MCF 10A (cell line): ENCODE measurements around the gene PNMA8C. TPM values are rescaled to one million over a fixed set of nuclear protein-coding genes. Genes with fewer than 3 reads are reported as not detected.

Experiments
- BruUV-seq: library from RNA; stranded (reverse); fragments of 400-500 nt; replicated peaks from 2 replicates; lab custom pipeline; 2021; lab: Mats Ljungman, UMichigan
- CTCF ChIA-PET: fragments of 300-600 bp; sonication (Branson Sonifier 250); formaldehyde crosslinking; extraction: SDS; loops from one replicate; lab custom pipeline; 2021; ENCODE audit warnings: antibody characterized with exemption, inconsistent platforms; lab: Yijun Ruan, JAX
- POLR2A ChIA-PET: fragments of 300-600, 350-650 bp; sonication (Branson Sonifier 250); formaldehyde crosslinking; extraction: SDS; loops from one replicate; lab custom pipeline; 2020; ENCODE audit warnings: antibody characterized with exemption, inconsistent platforms; lab: Yijun Ruan, JAX
- DNase-seq: peaks from one replicate; pipeline ENCODE4 v3.0.0-alpha.2; 2018; ENCODE audit not compliant: unreplicated experiment
- H3K27ac Mint-ChIP-seq: one replicate; pipeline ENCODE4 v1.8.0; 2022; ENCODE audit warnings: mild to moderate bottlenecking, low read depth, mixed read lengths; ENCODE audit not compliant: unreplicated experiment
- H3K27me3 Mint-ChIP-seq: one replicate; pipeline ENCODE4 v1.8.0; 2022; ENCODE audit warnings: mixed read lengths; ENCODE audit not compliant: insufficient read depth, unreplicated experiment
- H3K36me3 Mint-ChIP-seq: one replicate; pipeline ENCODE4 v1.8.0; 2022; ENCODE audit warnings: mild to moderate bottlenecking, moderate library complexity, mixed read lengths; ENCODE audit not compliant: insufficient read depth, unreplicated experiment
- H3K4me1 Mint-ChIP-seq: one replicate; pipeline ENCODE4 v1.8.0; 2022; ENCODE audit warnings: mixed read lengths; ENCODE audit not compliant: insufficient read depth, unreplicated experiment
- H3K4me3 Mint-ChIP-seq: one replicate; pipeline ENCODE4 v1.8.0; 2022; ENCODE audit warnings: mild to moderate bottlenecking, moderate library complexity, mixed read lengths; ENCODE audit not compliant: unreplicated experiment
- H3K9me3 Mint-ChIP-seq: one replicate; pipeline ENCODE4 v1.8.0; 2022; ENCODE audit warnings: mixed read lengths; ENCODE audit not compliant: unreplicated experiment
- intact Hi-C: fragments of 100-400 bp; cut with micrococcal nuclease; formaldehyde crosslinking; loops from 2 replicates; pipeline ENCODE4 v1.14.1; 2022
- total RNA-seq: library from RNA; stranded (reverse); gene quantifications from 2 replicates; pipeline ENCODE4 v1.2.3, GENCODE V29; 2022
- TF ChIP-seq, protein P1 (sequence below): fragments of 200-600 bp; IDR thresholded peaks from one replicate; pipeline ENCODE4 v1.8.0; 2022; ENCODE audit warnings: antibody characterized with exemption, mild to moderate bottlenecking; ENCODE audit not compliant: unreplicated experiment

The PNMA8C gene
- total RNA-seq, 1 experiment from 2014 or later: not detected

GRCh38 chr19:46388311-46389095, 40.2 kb downstream of the PNMA8C start:
- peaks cover 86% of the 10 kb centered on the region for H3K36me3 Mint-ChIP-seq
- no TSS peak for BruUV-seq
- H3K27ac Mint-ChIP-seq: no peak overlapping the region
- no peak overlapping the region for H3K4me3 Mint-ChIP-seq
- TF ChIP-seq, protein P1, sequence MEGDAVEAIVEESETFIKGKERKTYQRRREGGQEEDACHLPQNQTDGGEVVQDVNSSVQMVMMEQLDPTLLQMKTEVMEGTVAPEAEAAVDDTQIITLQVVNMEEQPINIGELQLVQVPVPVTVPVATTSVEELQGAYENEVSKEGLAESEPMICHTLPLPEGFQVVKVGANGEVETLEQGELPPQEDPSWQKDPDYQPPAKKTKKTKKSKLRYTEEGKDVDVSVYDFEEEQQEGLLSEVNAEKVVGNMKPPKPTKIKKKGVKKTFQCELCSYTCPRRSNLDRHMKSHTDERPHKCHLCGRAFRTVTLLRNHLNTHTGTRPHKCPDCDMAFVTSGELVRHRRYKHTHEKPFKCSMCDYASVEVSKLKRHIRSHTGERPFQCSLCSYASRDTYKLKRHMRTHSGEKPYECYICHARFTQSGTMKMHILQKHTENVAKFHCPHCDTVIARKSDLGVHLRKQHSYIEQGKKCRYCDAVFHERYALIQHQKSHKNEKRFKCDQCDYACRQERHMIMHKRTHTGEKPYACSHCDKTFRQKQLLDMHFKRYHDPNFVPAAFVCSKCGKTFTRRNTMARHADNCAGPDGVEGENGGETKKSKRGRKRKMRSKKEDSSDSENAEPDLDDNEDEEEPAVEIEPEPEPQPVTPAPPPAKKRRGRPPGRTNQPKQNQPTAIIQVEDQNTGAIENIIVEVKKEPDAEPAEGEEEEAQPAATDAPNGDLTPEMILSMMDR: no peak
- CTCF ChIA-PET: interaction anchor here (0.7 to 1.6 kb wide), 4 partner anchors 99 to 360 kb away, joined by 3 to 5 read pairs (median 3); no protein-coding TSS in a partner anchor
- intact Hi-C loops: no loop called here
- no peaks in the 10 kb centered on the region for H3K27me3 Mint-ChIP-seq
- no peak for DNase-seq
- peaks cover 9% of the 10 kb centered on the region for H3K9me3 Mint-ChIP-seq
- POLR2A ChIA-PET: interaction anchor here (0.6 kb wide), 1 partner anchor 14 kb away, joined by 3 read pairs; no protein-coding TSS in a partner anchor
- H3K4me1 Mint-ChIP-seq: no peaks in the 10 kb centered on the region

- H3K4me1 Mint-ChIP-seq: no peaks in the 10 kb centered on the region
- H3K27ac Mint-ChIP-seq: no peak overlapping the region
- no peak overlapping the region for H3K4me3 Mint-ChIP-seq
- BruUV-seq: no TSS peak
- intact Hi-C loops: no loop called here
- POLR2A ChIA-PET: no interaction called here
- TF ChIP-seq, protein P1: no peak
- no peak for DNase-seq
- H3K36me3 Mint-ChIP-seq: peaks cover 86% of the 10 kb centered on the region
- peaks cover 9% of the 10 kb centered on the region for H3K9me3 Mint-ChIP-seq
- H3K27me3 Mint-ChIP-seq: no peaks in the 10 kb centered on the region
- CTCF ChIA-PET: interaction anchor here (0.7 to 1.5 kb wide), 3 partner anchors 123 to 359 kb away, joined by 3 to 5 read pairs (median 3); no protein-coding TSS in a partner anchor
Measured at GRCh38 chr19:46387713-46388130, 41.0 kb downstream of the PNMA8C start.

DNA sequence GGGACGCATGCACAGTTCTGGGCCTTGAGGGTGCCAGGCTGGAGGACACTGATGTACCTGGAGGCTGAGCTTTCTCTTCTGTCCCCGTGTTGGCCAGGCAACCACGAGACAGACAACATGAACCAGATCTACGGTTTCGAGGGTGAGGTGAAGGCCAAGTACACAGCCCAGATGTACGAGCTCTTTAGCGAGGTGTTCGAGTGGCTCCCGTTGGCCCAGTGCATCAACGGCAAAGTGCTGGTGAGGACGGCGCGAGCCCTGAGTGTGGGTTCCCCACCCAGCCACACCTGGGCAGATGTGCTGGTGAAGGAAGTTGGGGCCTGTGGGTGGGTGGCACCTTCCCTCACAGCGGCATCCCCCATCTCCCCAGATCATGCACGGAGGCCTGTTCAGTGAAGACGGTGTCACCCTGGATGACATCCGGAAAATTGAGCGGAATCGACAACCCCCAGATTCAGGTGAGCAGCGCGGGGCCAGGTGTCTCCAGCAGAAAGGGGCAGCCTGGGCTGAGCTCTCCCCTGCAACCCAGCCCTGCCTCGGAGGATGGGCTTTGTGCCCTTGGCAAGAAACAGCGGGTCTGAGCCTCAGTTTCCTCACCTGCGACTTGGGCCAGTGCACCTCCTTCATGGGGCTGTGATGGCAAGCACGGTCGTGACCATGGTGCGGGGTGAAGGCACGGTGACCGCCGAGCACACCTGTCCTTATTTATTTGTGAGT, 41.6 kb downstream of the PNMA8C start:
- BruUV-seq: no TSS peak
- H3K9me3 Mint-ChIP-seq: peaks cover 9% of the 10 kb centered on the region
- peaks cover 86% of the 10 kb centered on the region for H3K36me3 Mint-ChIP-seq
- H3K27me3 Mint-ChIP-seq: no peaks in the 10 kb centered on the region
- intact Hi-C loops: no loop called here
- no peak overlapping the region for H3K27ac Mint-ChIP-seq
- CTCF ChIA-PET: interaction anchor here (0.7 to 2.7 kb wide), 5 partner anchors 9 to 126 kb away, joined by 3 to 14 read pairs (median 5); no protein-coding TSS in a partner anchor
- no peak for DNase-seq
- TF ChIP-seq, protein P1: no peak
- H3K4me3 Mint-ChIP-seq: no peak overlapping the region
- no peaks in the 10 kb centered on the region for H3K4me1 Mint-ChIP-seq
- POLR2A ChIA-PET: interaction anchor here (1.5 kb wide), 1 partner anchor 11 kb away, joined by 3 read pairs; no protein-coding TSS in a partner anchor

DNA sequence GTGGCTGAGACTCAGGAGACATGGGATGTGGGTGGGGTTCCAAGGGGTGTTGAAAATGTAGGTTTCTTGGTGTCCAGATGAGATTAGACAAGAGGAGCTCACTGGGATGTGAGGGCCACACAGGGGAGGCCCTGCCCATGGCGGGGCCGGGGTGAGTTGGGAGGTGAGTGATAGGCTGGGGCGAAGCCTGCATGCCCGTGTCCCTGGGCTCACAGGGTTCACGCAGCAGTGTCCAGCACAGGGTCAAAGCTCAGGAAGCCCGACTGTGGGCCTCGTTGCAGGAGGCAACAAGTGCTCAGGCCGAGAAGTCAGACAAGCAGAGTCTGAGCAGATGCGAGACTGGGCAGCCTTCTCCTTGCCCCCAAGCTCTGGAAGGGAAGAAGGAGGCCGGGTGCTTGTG, 42.6 kb downstream of the PNMA8C start:
- H3K36me3 Mint-ChIP-seq: peaks cover 87% of the 10 kb centered on the region
- no peaks in the 10 kb centered on the region for H3K4me1 Mint-ChIP-seq
- H3K27me3 Mint-ChIP-seq: no peaks in the 10 kb centered on the region
- CTCF ChIA-PET: interaction anchor here (0.7 to 2.7 kb wide), 6 partner anchors 10 to 121 kb away, joined by 3 to 14 read pairs (median 4); no protein-coding TSS in a partner anchor
- no peak overlapping the region for H3K4me3 Mint-ChIP-seq
- no TSS peak for BruUV-seq
- POLR2A ChIA-PET: interaction anchor here (1.1 to 1.5 kb wide), 2 partner anchors 10 to 14 kb away, joined by 3 read pairs; no protein-coding TSS in a partner anchor
- intact Hi-C loops: no loop called here
- DNase-seq: no peak
- no peak overlapping the region for H3K27ac Mint-ChIP-seq
- TF ChIP-seq, protein P1: no peak
- peaks cover 9% of the 10 kb centered on the region for H3K9me3 Mint-ChIP-seq
